Osteocyte (in vitro differentiated cells): ENCODE results near the gene KDM2B. TPM values are rescaled to one million over a fixed set of nuclear protein-coding genes. Genes with fewer than 3 reads are reported as not detected.

ENCODE experiments used
- DNase-seq: peaks from one replicate; pipeline ENCODE4 v3.0.0; 2021; ENCODE audit warnings: mixed read lengths; ENCODE audit not compliant: unreplicated experiment; ENCODE audit errors: extremely low spot score
- H3K27ac Mint-ChIP-seq: one replicate; pipeline ENCODE4 v1.8.0; 2021; ENCODE audit warnings: mild to moderate bottlenecking, mixed read lengths; ENCODE audit not compliant: unreplicated experiment
- H3K27me3 Mint-ChIP-seq: one replicate; pipeline ENCODE4 v1.8.0; 2021; ENCODE audit warnings: mixed read lengths; ENCODE audit not compliant: unreplicated experiment
- H3K36me3 Mint-ChIP-seq: one replicate; pipeline ENCODE4 v1.8.0; 2021; ENCODE audit warnings: mixed read lengths; ENCODE audit not compliant: unreplicated experiment
- H3K4me1 Mint-ChIP-seq: one replicate; pipeline ENCODE4 v1.8.0; 2021; ENCODE audit warnings: mixed read lengths; ENCODE audit not compliant: unreplicated experiment
- H3K4me3 Mint-ChIP-seq: one replicate; pipeline ENCODE4 v1.8.0; 2021; ENCODE audit warnings: mild to moderate bottlenecking, moderate library complexity, mixed read lengths; ENCODE audit not compliant: unreplicated experiment
- H3K9me3 Mint-ChIP-seq: one replicate; pipeline ENCODE4 v1.8.0; 2021; ENCODE audit warnings: mixed read lengths; ENCODE audit not compliant: unreplicated experiment
- total RNA-seq: library from RNA; stranded (reverse); gene quantifications from 2 replicates; pipeline ENCODE4 v1.2.1, GENCODE V29; 2021
- TF ChIP-seq, protein P1 (sequence below): fragments of 200-600 bp; sonication (generic); IDR thresholded peaks from 2 replicates; pipeline ENCODE4 v1.5.0; 2021; ENCODE audit warnings: antibody characterized with exemption, mild to moderate bottlenecking, moderate library complexity

Gene KDM2B
- total RNA-seq, 1 donor from 2014 or later: 31.9 TPM

DNA sequence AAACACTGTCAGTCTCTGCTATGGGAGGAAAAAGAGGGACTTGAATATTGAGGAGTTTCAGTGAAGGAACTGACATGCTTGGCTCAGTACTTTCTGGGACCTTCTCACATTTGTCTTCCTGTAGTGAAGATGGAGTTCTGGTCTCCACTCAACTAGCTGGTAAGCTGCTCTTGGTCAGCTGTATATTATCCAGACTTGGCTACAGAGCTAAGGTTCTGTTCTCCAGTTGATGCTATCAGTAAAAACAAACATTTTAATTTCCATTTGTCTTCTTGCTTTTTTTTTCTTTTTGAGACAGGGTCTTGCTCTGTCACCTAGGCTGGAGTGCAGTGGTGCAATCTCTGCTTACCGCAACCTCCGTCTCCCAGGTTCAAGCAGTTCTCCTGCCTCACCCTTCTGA, 175.6 kb downstream of the KDM2B start:
- DNase-seq: no peak
- Mint-ChIP-seq H3K4me3 (no peak overlapping the region), H3K36me3 (peaks cover 10% of the 10 kb centered on the region), H3K4me1 (peaks cover 33% of the 10 kb centered on the region), H3K9me3 (no peaks in the 10 kb centered on the region), H3K27ac (no peak overlapping the region), H3K27me3 (no peaks in the 10 kb centered on the region)
- TF ChIP-seq, protein P1, sequence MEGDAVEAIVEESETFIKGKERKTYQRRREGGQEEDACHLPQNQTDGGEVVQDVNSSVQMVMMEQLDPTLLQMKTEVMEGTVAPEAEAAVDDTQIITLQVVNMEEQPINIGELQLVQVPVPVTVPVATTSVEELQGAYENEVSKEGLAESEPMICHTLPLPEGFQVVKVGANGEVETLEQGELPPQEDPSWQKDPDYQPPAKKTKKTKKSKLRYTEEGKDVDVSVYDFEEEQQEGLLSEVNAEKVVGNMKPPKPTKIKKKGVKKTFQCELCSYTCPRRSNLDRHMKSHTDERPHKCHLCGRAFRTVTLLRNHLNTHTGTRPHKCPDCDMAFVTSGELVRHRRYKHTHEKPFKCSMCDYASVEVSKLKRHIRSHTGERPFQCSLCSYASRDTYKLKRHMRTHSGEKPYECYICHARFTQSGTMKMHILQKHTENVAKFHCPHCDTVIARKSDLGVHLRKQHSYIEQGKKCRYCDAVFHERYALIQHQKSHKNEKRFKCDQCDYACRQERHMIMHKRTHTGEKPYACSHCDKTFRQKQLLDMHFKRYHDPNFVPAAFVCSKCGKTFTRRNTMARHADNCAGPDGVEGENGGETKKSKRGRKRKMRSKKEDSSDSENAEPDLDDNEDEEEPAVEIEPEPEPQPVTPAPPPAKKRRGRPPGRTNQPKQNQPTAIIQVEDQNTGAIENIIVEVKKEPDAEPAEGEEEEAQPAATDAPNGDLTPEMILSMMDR: no peak

DNA sequence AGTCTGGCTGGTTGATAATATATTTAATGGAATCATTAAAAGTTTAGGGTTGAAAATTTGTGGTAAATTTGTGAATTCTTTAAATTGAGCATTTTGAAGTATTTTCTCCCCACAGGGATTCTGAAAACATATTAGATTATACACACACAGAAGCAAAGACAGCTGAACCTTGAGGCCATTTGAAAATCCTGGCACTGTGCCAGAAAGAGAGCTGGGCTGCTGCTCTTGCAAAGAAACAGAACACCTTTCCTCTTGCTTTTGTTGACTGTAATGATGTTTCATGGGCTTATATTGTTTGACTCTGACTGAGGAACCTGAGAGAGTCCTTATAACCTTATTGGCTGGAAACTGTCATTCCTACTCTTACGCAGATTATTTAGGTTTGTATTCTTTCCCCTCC, 176.1 kb downstream of the KDM2B start:
- no peak overlapping the region for H3K27ac Mint-ChIP-seq
- H3K36me3 Mint-ChIP-seq: peaks cover 10% of the 10 kb centered on the region
- TF ChIP-seq, protein P1: no peak

DNA sequence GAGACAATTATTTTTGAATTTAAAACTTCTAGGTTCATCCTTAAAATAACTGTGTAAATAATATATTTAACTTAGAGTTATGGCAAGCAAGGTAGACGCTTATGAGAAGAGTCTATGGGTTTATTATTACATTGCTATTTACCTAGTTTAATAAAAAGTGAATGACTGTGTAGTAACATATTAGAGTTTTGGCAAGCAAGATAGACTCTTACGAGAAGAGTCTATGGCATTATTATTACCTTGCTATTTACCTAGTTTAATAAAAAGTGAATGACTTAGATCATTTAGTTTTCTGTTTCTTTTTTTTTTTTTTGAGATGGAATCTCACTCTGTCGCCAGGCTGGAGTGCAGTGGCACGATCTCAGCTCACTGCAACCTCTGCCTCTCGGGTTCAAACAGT, 177.1 kb downstream of the KDM2B start:
- H3K4me3 Mint-ChIP-seq: no peak overlapping the region
- peak overlapping the region; percentile 47 for H3K27ac Mint-ChIP-seq
- H3K36me3 Mint-ChIP-seq: peaks cover 10% of the 10 kb centered on the region
- H3K27me3 Mint-ChIP-seq: no peaks in the 10 kb centered on the region
- peaks cover 36% of the 10 kb centered on the region for H3K4me1 Mint-ChIP-seq
- no peak for DNase-seq
- TF ChIP-seq, protein P1: no peak
- no peaks in the 10 kb centered on the region for H3K9me3 Mint-ChIP-seq

More for the DNA sequence above, 176.1 kb downstream of the KDM2B start:
- Mint-ChIP-seq H3K27me3 (no peaks in the 10 kb centered on the region), H3K4me3 (no peak overlapping the region), H3K4me1 (peaks cover 33% of the 10 kb centered on the region), H3K9me3 (no peaks in the 10 kb centered on the region)
- no peak for DNase-seq

DNA sequence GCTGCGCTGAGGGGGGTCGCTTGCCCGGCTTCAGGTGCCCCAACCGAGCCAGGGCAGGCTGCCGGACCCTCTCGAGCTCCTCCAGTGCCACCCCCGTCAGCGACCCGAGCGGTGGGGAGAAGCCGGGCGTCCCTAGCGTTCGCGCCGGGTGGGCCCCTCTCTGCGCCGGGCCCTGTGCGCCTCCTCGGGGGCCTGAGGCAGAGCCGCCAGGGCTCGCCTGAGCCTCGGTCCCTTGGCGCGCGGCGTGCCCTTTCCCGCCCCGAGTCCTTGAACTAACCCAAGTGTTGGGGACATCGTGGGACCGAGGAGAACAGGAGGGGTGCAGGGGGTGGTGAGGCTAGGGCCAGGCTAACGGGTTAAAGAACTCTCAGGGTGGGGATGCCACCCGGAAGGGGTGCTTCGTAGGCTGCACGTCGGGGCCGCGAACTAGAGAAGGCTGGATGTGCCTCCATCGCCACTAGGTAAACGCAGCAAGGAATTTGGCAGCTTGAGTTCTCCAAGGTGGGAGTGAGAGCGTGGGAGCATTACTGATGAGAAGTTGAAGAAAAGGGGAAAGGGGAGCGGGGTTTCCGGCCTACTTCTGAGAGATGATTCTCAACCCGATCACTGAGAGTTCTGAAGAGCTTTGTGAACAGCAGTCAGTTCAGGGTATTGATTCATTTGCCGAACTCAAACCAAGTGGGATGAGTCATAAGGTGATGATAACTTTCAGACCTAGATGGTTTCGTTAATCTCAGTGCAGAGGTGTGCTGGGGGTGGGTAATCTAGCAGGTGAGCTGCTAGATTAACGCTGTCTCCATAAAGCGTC, 180.3 kb downstream of the KDM2B start:
- Mint-ChIP-seq H3K4me3 (peak overlapping the region; percentile 90), H3K4me1 (peaks cover 41% of the 10 kb centered on the region), H3K36me3 (peaks cover 1% of the 10 kb centered on the region), H3K27ac (peak overlapping the region; percentile 97), H3K27me3 (no peaks in the 10 kb centered on the region), H3K9me3 (no peaks in the 10 kb centered on the region)
- DNase-seq: peak; percentile 85
- TF ChIP-seq, protein P1: peak; percentile 4
